NCI-H748 (cell line): ENCODE measurements around the gene FEM1C.
"Not testable (repeated sequence)": the region's sequence is repeated elsewhere in the genome, so short reads cannot be mapped to it uniquely, and the experiment has no call there.

Experiments used
- DNase-seq: peaks from one replicate; lab custom pipeline; 2025; ENCODE audit not compliant: unreplicated experiment; lab: John Stamatoyannopoulos, UW

Gene FEM1C

DNA sequence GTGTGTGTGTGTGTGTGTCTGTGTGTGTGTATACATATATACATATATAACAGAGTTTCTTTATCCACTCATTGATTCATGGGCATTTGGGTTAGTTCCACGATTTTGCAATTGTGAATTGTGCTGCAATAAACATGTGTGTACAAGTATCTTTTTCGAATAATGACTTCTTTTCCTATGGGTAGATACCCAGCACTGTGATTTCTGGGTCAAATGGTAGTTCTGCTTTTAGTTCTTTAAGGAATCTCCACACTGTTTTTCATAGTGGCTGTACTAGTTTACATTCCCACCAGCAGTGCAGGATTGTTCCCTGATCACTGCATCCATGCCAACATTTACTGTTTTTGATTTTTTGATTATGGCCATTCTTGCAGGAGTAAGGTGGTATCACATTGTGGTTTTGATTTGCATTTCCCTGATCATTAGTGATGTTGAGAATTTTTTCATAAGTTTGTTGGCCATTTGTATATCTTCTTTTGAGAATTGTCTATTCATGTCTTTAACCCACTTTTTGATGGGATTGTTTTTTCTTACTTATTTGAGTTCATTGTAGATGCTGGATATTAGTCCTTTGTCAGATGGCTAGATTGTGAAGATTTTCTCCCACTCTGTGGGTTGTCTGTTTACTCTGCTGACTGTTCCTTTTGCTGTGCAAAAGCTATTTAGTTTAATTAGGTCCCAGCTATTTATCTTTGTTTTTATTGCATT lies 65.3 kb downstream of the FEM1C start:
- DNase-seq, result not testable (repeated sequence)

- no peak for DNase-seq
Observed at GRCh38 chr5:115478281-115478680, 66.3 kb downstream of the FEM1C start.

DNA sequence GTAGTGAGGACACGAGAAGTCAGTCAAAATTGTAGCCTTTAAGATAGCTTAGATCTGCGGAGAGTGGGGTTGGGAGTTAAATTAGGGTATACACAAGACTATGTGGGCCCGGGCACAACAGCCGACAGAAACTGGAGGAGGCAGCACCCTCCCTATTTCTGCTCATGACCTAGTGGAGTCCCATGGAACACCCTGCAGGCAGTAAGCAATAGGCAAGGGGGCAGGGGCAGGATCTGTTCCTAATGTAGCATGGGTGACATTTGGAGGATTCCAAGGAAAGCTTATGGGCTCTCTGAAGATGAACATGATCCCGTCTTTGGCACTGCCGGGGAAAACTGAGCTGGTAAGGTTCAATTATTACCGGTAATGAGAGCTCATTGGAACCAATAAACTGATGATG lies 67.0 kb downstream of the FEM1C start:
- DNase-seq, result no peak

DNA sequence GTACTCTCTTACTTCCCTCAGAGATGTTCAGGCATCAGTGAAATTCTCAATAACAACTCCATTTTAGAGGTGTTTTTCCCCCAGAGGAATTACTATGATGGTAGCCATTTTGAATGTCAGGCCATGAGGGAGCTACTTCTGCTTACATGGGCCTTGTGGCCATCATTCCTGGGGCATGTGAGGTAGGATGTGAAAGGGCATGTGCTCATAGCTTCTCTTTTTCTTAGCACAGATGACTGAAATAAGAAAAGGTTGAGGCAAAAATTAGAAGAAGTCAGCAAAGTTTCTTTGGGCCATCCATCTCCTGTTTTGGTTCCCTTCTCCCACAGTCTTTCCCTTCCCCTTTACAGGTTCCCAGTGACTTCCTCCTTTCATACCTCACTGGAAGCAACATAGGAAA lies 68.8 kb downstream of the FEM1C start:
- DNase-seq, result no peak

DNA sequence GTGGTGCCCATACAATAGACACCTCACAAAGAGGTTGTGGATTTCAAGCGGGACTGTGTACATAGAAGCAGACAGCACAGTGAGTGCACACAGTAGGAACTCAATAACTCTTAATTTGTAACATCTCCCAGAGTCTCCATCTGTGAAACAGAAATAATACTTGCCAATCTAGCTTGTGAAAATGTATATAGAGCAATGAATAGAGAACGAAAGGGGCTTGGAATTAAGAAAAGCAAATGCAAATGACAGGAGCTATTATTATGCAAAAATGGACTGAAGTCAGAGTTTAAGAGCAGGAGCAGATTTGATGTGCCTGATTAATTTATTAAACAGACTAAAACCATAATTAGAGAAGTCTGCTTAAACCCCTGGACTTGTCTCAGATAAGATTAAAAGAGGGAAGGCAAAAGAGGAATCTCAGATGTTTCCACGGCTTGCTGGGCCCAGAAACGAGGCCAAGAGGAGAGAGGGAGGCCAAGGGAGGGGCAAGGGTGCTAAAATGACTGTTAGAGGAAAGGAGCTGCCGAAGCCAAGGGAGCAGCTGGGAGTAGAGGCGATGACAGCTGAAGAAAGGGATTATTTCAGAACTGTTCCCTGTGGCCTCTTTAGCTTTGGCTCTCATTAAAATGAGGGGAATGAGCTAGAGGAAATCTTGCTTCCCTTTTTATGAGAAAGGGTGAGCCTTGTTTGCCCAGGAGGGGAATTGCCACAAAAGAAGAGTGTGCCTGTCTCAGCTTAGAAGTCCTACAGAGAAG lies 72.1 kb downstream of the FEM1C start:
- DNase-seq, result no peak

GRCh38 chr5:115471345-115472063 lies 73.1 kb downstream of the FEM1C start:
- no peak for DNase-seq

- no peak for DNase-seq
Observed at GRCh38 chr5:115470921-115471320, 73.7 kb downstream of the FEM1C start.
